Calu3 (cell line): ENCODE data around the gene PRKN. TPM values are rescaled to one million over a fixed set of nuclear protein-coding genes. Genes with fewer than 3 reads are reported as not detected.

Source experiments
- BruUV-seq: library from RNA; stranded (reverse); fragments of 400-500 nt; replicated peaks from 2 replicates; lab custom pipeline; 2021; lab: Mats Ljungman, UMichigan
- CTCF ChIA-PET: fragments of 300-600 bp; sonication (Branson Sonifier 250); formaldehyde crosslinking; loops from one replicate; lab custom pipeline; 2022; ENCODE audit warnings: antibody characterized with exemption; lab: Charles Lee
- DNase-seq: peaks from one replicate; pipeline ENCODE4 v3.0.0; 2022
- H3K27ac Mint-ChIP-seq: one replicate; pipeline ENCODE4 v1.8.0; 2022; ENCODE audit warnings: mixed read lengths; ENCODE audit not compliant: unreplicated experiment
- H3K27me3 Mint-ChIP-seq: one replicate; pipeline ENCODE4 v1.8.0; 2022; ENCODE audit warnings: mixed read lengths; ENCODE audit not compliant: unreplicated experiment
- H3K36me3 Mint-ChIP-seq: one replicate; pipeline ENCODE4 v1.8.0; 2022; ENCODE audit warnings: mild to moderate bottlenecking, moderate library complexity, mixed read lengths; ENCODE audit not compliant: insufficient read depth, unreplicated experiment
- H3K4me1 Mint-ChIP-seq: one replicate; pipeline ENCODE4 v1.8.0; 2022; ENCODE audit warnings: mild to moderate bottlenecking, low read depth, mixed read lengths; ENCODE audit not compliant: unreplicated experiment
- H3K4me3 Mint-ChIP-seq: one replicate; pipeline ENCODE4 v1.8.0; 2022; ENCODE audit warnings: mild to moderate bottlenecking, low read depth, moderate library complexity, mixed read lengths; ENCODE audit not compliant: unreplicated experiment
- H3K9me3 Mint-ChIP-seq: one replicate; pipeline ENCODE4 v1.8.0; 2022; ENCODE audit warnings: low read depth, mixed read lengths; ENCODE audit not compliant: unreplicated experiment
- CTCF ChIP-seq: fragments of 200-600 bp; IDR thresholded peaks from one replicate; pipeline ENCODE4 v1.8.0; 2022; ENCODE audit warnings: antibody characterized with exemption; ENCODE audit not compliant: unreplicated experiment
- intact Hi-C: fragments of 100-400 bp; cut with micrococcal nuclease; formaldehyde crosslinking; loops from one replicate; pipeline ENCODE4 v1.10.0; 2022; ENCODE audit not compliant: unreplicated experiment
- total RNA-seq: library from RNA; stranded (reverse); gene quantifications from 2 replicates; pipeline ENCODE4 v1.2.3, GENCODE V29; 2022

Gene PRKN
- total RNA-seq, 1 experiment from 2014 or later: 3.8 TPM

- TF ChIP-seq CTCF: no peak
- Mint-ChIP-seq H3K4me1 (no peaks in the 10 kb centered on the region), H3K4me3 (no peak overlapping the region), H3K36me3 (no peaks in the 10 kb centered on the region), H3K27me3 (no peaks in the 10 kb centered on the region), H3K9me3 (peaks cover 2% of the 10 kb centered on the region), H3K27ac (no peak overlapping the region)
- intact Hi-C loops: no loop called here
- no TSS peak for BruUV-seq
- CTCF ChIA-PET: interaction anchor here (1.5 kb wide), 1 partner anchor 90 kb away, joined by 3 read pairs; no protein-coding TSS in a partner anchor
- no peak for DNase-seq
Observed at GRCh38 chr6:161508341-161508740, 1219.2 kb downstream of the PRKN start.

GRCh38 chr6:161507375-161507774 is 1220.2 kb downstream of the PRKN start:
- no peaks in the 10 kb centered on the region for H3K4me1 Mint-ChIP-seq
- H3K9me3 Mint-ChIP-seq: peaks cover 2% of the 10 kb centered on the region
- H3K4me3 Mint-ChIP-seq: no peak overlapping the region
- TF ChIP-seq CTCF: no peak
- H3K36me3 Mint-ChIP-seq: no peaks in the 10 kb centered on the region
- no TSS peak for BruUV-seq
- intact Hi-C loops: no loop called here
- no peak overlapping the region for H3K27ac Mint-ChIP-seq
- no peak for DNase-seq
- CTCF ChIA-PET: interaction anchor here (1.5 kb wide), 1 partner anchor 89 kb away, joined by 3 read pairs; no protein-coding TSS in a partner anchor
- H3K27me3 Mint-ChIP-seq: peaks cover 7% of the 10 kb centered on the region

GRCh38 chr6:161503570-161503969 is 1224.0 kb downstream of the PRKN start:
- H3K27ac Mint-ChIP-seq: no peak overlapping the region
- intact Hi-C loops: no loop called here
- peaks cover 2% of the 10 kb centered on the region for H3K4me1 Mint-ChIP-seq
- CTCF ChIA-PET: no interaction called here
- TF ChIP-seq CTCF: no peak
- H3K9me3 Mint-ChIP-seq: no peaks in the 10 kb centered on the region
- H3K36me3 Mint-ChIP-seq: no peaks in the 10 kb centered on the region
- H3K4me3 Mint-ChIP-seq: no peak overlapping the region
- DNase-seq: no peak
- H3K27me3 Mint-ChIP-seq: peaks cover 13% of the 10 kb centered on the region
- BruUV-seq: no TSS peak

GRCh38 chr6:161498881-161499280 is 1228.7 kb downstream of the PRKN start:
- CTCF ChIA-PET: interaction anchor here (0.7 to 3.1 kb wide), 5 partner anchors 55 to 105 kb away, joined by 4 to 44 read pairs (median 6); no protein-coding TSS in a partner anchor
- no peak for TF ChIP-seq CTCF
- H3K27ac Mint-ChIP-seq: no peak overlapping the region
- peaks cover 16% of the 10 kb centered on the region for H3K4me1 Mint-ChIP-seq
- peaks cover 13% of the 10 kb centered on the region for H3K27me3 Mint-ChIP-seq
- intact Hi-C loops: loop anchor here (1.0 kb wide), 3 partner anchors 64 to 105 kb away; no protein-coding TSS in a partner anchor
- no peak overlapping the region for H3K4me3 Mint-ChIP-seq
- H3K9me3 Mint-ChIP-seq: no peaks in the 10 kb centered on the region
- BruUV-seq: no TSS peak
- no peaks in the 10 kb centered on the region for H3K36me3 Mint-ChIP-seq
- DNase-seq: no peak
